HepG2 (cell line): ENCODE results near the gene ANKRD53.

Experiments used
- SMC3 ChIP-seq: IDR thresholded peaks from 2 replicates; pipeline ENCODE4 v1.6.1; 2011; ENCODE audit warnings: low read length, improper control_type of control experiment
- TF ChIP-seq, protein P1 (sequence below): sonication (generic); formaldehyde crosslinking; IDR thresholded peaks from 2 replicates; pipeline ENCODE4 v1.4.0; 2020; ENCODE audit warnings: missing genetic modification reagents

DNA sequence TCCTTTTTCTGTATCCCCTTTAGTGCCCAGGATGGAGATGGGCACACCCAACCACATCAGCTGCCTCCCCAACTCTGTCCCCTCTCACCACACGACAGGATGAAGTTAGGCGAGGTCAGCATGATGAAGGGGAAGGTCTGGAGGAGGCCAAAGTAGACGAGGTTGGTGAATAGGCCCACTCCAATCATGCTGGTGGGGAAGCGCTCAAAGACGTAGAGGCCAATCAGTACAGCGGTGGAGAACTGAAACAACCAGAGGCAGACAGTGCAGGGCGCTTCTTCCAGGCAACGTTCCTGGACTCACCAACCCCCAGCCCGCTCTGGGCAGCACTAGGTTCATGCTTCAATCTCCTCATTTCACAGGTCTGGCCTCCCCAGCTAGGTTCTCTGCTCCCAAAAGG lies 13.3 kb downstream of the ANKRD53 start:
- TF ChIP-seq SMC3 = no peak
- TF ChIP-seq, protein P1, sequence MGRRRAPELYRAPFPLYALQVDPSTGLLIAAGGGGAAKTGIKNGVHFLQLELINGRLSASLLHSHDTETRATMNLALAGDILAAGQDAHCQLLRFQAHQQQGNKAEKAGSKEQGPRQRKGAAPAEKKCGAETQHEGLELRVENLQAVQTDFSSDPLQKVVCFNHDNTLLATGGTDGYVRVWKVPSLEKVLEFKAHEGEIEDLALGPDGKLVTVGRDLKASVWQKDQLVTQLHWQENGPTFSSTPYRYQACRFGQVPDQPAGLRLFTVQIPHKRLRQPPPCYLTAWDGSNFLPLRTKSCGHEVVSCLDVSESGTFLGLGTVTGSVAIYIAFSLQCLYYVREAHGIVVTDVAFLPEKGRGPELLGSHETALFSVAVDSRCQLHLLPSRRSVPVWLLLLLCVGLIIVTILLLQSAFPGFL = no peak
